Uterus (tissue), 4 donors: ENCODE data around the gene XRCC4. TPM values are rescaled to one million over a fixed set of nuclear protein-coding genes. Genes with fewer than 3 reads are reported as not detected.

Experiments
- DNase-seq, 2 donors: peaks; one replicate each; pipeline ENCODE4 v3.0.0-alpha.2; 2019 to 2020
- H3K27ac ChIP-seq, 2 donors: fragments of 200-600 bp; sonication (generic); 1 replicate in 1 of 2; 2 replicates in 1 of 2; pipeline ENCODE4 v1.5.1; 2016 to 2018
- H3K27me3 ChIP-seq, 2 donors: fragments of 200-600 bp; sonication (generic); one replicate each; pipeline ENCODE4 v1.5.1; 2018 to 2019; ENCODE audit warnings: control low read depth in 1 of 2
- H3K36me3 ChIP-seq, 2 donors: fragments of 200-600 bp; sonication (generic); one replicate each; pipeline ENCODE4 v1.5.1; 2019; ENCODE audit warnings: control low read depth in 1 of 2
- H3K4me1 ChIP-seq, 2 donors: fragments of 200-600 bp; sonication (generic); one replicate each; pipeline ENCODE4 v1.5.1; 2018 to 2019; ENCODE audit warnings: control low read depth in 1 of 2
- H3K4me3 ChIP-seq, 2 donors: fragments of 200-600 bp; sonication (generic); 1 replicate in 1 of 2; 2 replicates in 1 of 2; pipeline ENCODE4 v1.5.1; 2018 to 2019; ENCODE audit warnings: mild to moderate bottlenecking in 1 of 2
- H3K9me3 ChIP-seq, 2 donors: fragments of 200-600 bp; sonication (generic); one replicate each; pipeline ENCODE4 v1.5.1; 2019; ENCODE audit warnings: control low read depth in 1 of 2
- CTCF ChIP-seq, 4 experiments: fragments of 200-600 bp in 2 of 4; fragments of 450-650 bp in 2 of 4; sonication (generic) in 2 of 4; IDR thresholded peaks; one replicate each; pipeline ENCODE4 v1.5.1; 2016 to 2019; ENCODE audit warnings: antibody characterized with exemption in 4 of 4, mild to moderate bottlenecking in 2 of 4, moderate library complexity in 1 of 4
- POLR2A ChIP-seq, 2 donors: fragments of 450-650 bp; IDR thresholded peaks; one replicate each; pipeline ENCODE4 v1.6.1; 2016; ENCODE audit warnings: antibody characterized with exemption in 2 of 2, mild to moderate bottlenecking in 1 of 2, moderate library complexity in 1 of 2
- intact Hi-C: fragments of 100-400 bp; cut with DNase I; formaldehyde crosslinking; loops from one replicate; pipeline ENCODE4 v1.15.1; 2023; ENCODE audit warnings: low total_unique reads
- total RNA-seq, 4 donors: library from RNA; depleted of rRNA in 3 of 4; stranded (reverse); fragments of >200 nt in 3 of 4; gene quantifications; one replicate each; pipeline versions ENCODE4 v1.1.0 to v1.2.4, GENCODE V29; 2014 to 2023
- donor health status: DM: yes; HTN: yes; CAD: no.

The XRCC4 gene
- total RNA-seq, 4 donors from 2014 or later = 1.3 to 12.2 (median 5.5) TPM; not detected in 1

- intact Hi-C loops = no loop called here
- Histone ChIP-seq H3K4me1 (no peaks in the 10 kb centered on the region), H3K27ac (no peak overlapping the region), H3K36me3 (no peaks in the 10 kb centered on the region), H3K4me3 (no peak overlapping the region), H3K9me3 (no peaks in the 10 kb centered on the region), H3K27me3 (no peaks in the 10 kb centered on the region)
- TF ChIP-seq POLR2A (IDR thresholded peaks at IDR 0.05) (no peak), CTCF (IDR thresholded peaks at IDR 0.05) (no peak)
- no peak for DNase-seq
Measured at GRCh38 chr5:83035373-83036100, 41.8 kb upstream of the XRCC4 start.

GRCh38 chr5:83036991-83037575, 40.3 kb upstream of the XRCC4 start:
- H3K36me3 ChIP-seq = no peaks in the 10 kb centered on the region
- no peak for TF ChIP-seq CTCF (IDR thresholded peaks at IDR 0.05)
- TF ChIP-seq POLR2A (IDR thresholded peaks at IDR 0.05) = no peak
- no peaks in the 10 kb centered on the region for H3K27me3 ChIP-seq
- no peak overlapping the region for H3K4me3 ChIP-seq
- no peak overlapping the region for H3K27ac ChIP-seq
- H3K4me1 ChIP-seq = no peaks in the 10 kb centered on the region
- intact Hi-C loops = no loop called here
- no peaks in the 10 kb centered on the region for H3K9me3 ChIP-seq
- no peak for DNase-seq

GRCh38 chr5:83038924-83039323, 38.4 kb upstream of the XRCC4 start:
- DNase-seq = no peak
- Histone ChIP-seq H3K4me3 (no peak overlapping the region), H3K9me3 (no peaks in the 10 kb centered on the region), H3K27me3 (no peaks in the 10 kb centered on the region), H3K27ac (no peak overlapping the region), H3K4me1 (no peaks in the 10 kb centered on the region), H3K36me3 (no peaks in the 10 kb centered on the region)
- intact Hi-C loops = no loop called here
- TF ChIP-seq CTCF (IDR thresholded peaks at IDR 0.05) (no peak), POLR2A (IDR thresholded peaks at IDR 0.05) (no peak)

- H3K4me1 ChIP-seq = no peaks in the 10 kb centered on the region
- TF ChIP-seq POLR2A (IDR thresholded peaks at IDR 0.05) (no peak), CTCF (IDR thresholded peaks at IDR 0.05) (no peak)
- H3K9me3 ChIP-seq = no peaks in the 10 kb centered on the region
- no peak overlapping the region for H3K27ac ChIP-seq
- DNase-seq = no peak
- no peaks in the 10 kb centered on the region for H3K36me3 ChIP-seq
- intact Hi-C loops = no loop called here
- H3K4me3 ChIP-seq = no peak overlapping the region
- no peaks in the 10 kb centered on the region for H3K27me3 ChIP-seq
Measured at GRCh38 chr5:83042507-83042906, 34.8 kb upstream of the XRCC4 start.

GRCh38 chr5:83044926-83045325, 32.4 kb upstream of the XRCC4 start:
- no peak for DNase-seq
- Histone ChIP-seq H3K27me3 (no peaks in the 10 kb centered on the region), H3K9me3 (no peaks in the 10 kb centered on the region), H3K36me3 (no peaks in the 10 kb centered on the region), H3K4me3 (no peak overlapping the region), H3K27ac (no peak overlapping the region), H3K4me1 (no peaks in the 10 kb centered on the region)
- intact Hi-C loops = no loop called here
- no peak for TF ChIP-seq POLR2A (IDR thresholded peaks at IDR 0.05)
- TF ChIP-seq CTCF (IDR thresholded peaks at IDR 0.05) = no peak
